NB4 (cell line): ENCODE data around the gene CYLD.

Experiments used
- DNase-seq: peaks from one replicate; pipeline ENCODE4 v3.0.0; 2010; ENCODE audit warnings: low read depth
- H3K4me3 ChIP-seq: one replicate; pipeline ENCODE4 v1.5.1; 2011; ENCODE audit warnings: mild to moderate bottlenecking, low read depth, low read length, moderate library complexity
- MYC ChIP-seq: IDR thresholded peaks from 2 replicates; pipeline ENCODE4 v1.6.1; 2011; ENCODE audit warnings: low read depth, low read length
- POLR2A ChIP-seq: IDR thresholded peaks from 2 replicates; pipeline ENCODE4 v1.6.1; 2011; ENCODE audit warnings: mild to moderate bottlenecking; ENCODE audit not compliant: insufficient read length; ENCODE audit errors: extremely low read depth
- TF ChIP-seq, protein P1 (sequence below): IDR thresholded peaks from 2 replicates; pipeline ENCODE4 v1.6.1; 2011; ENCODE audit warnings: low read depth, low read length
- TF ChIP-seq, protein P2 (sequence below): IDR thresholded peaks from one replicate; pipeline ENCODE4 v1.5.1; 2012; ENCODE audit warnings: low read depth, low read length

Gene CYLD

DNA sequence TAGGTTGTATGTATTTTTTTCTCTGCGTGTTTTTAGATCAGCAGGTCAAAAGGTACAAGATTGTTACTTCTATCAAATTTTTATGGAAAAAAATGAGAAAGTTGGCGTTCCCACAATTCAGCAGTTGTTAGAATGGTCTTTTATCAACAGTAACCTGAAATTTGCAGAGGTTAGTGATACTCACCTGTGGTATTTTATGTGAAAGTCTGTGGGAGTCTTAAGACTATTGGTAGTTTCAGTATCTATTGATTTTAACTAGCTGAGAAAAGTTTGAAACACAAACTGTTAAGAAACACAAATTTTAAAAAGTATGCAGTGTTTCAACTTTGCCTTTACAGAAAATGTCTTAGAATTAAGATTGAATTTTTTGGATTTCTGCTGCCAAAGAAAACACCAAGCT, 49.6 kb downstream of the CYLD start:
- DNase-seq, result no peak
- TF ChIP-seq, protein P1, sequence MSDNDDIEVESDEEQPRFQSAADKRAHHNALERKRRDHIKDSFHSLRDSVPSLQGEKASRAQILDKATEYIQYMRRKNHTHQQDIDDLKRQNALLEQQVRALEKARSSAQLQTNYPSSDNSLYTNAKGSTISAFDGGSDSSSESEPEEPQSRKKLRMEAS, result no peak
- TF ChIP-seq POLR2A, result no peak
- TF ChIP-seq MYC, result no peak
- TF ChIP-seq, protein P2, sequence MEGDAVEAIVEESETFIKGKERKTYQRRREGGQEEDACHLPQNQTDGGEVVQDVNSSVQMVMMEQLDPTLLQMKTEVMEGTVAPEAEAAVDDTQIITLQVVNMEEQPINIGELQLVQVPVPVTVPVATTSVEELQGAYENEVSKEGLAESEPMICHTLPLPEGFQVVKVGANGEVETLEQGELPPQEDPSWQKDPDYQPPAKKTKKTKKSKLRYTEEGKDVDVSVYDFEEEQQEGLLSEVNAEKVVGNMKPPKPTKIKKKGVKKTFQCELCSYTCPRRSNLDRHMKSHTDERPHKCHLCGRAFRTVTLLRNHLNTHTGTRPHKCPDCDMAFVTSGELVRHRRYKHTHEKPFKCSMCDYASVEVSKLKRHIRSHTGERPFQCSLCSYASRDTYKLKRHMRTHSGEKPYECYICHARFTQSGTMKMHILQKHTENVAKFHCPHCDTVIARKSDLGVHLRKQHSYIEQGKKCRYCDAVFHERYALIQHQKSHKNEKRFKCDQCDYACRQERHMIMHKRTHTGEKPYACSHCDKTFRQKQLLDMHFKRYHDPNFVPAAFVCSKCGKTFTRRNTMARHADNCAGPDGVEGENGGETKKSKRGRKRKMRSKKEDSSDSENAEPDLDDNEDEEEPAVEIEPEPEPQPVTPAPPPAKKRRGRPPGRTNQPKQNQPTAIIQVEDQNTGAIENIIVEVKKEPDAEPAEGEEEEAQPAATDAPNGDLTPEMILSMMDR, result no peak
- H3K4me3 ChIP-seq, result no peak overlapping the region

DNA sequence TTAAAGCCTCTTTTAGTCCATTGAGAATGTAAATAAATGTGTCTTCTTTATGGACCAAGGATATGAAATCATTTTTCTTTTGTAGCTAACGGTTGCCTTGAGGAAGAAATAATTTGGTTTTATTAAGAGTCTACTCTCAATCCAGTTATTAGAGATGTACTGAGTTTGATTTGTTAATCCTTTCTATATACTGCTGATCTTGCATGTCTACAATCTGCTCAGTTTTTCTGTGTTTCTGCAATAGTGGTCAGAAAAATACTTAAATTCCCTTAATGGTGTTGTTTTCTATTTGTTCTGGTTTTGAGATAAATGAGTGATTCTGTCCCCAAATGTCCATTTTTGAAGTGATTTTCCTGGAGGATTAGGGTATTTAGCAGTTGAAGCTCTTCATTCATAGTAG, 54.9 kb downstream of the CYLD start:
- no peak overlapping the region for H3K4me3 ChIP-seq
- no peak for DNase-seq
- TF ChIP-seq POLR2A, result no peak
- TF ChIP-seq MYC, result no peak

DNA sequence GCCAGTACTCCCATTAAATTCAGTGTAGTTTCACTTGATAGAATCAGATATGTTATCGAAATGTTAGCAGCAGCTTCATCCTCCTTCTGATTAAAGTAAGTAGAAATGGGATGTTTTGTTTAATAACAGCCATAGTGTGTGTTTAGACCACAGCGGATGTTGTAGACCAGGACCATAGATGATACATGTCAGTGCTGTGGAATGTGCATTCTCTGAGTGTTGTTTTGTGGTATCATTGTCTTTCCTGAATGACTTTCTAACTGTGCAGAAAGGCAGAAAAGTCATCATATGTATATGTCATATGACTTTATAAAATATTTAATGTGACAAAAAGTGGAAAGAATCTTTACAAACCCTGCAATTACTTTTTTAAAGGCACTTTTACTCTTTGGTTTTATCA, 55.6 kb downstream of the CYLD start:
- no peak for DNase-seq
- no peak overlapping the region for H3K4me3 ChIP-seq

DNA sequence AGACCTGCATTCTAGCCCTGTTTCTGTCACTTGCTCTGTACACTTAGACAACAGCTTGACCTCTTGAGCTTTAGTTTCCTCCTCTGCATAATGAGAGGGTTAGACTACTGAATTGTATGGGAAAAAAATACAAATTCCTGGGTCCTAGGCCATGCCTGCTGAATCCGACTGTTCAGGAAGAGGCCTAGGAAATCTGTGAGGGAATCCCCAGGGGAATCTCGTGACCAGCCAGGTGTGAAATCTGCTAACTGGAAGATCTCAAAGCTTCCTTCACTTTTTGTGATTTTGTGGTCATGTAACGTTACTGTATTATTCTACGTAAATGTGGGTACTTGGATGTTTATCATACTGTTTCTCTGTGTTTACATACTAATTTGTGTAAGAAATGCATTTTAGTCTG, 58.2 kb downstream of the CYLD start:
- no peak for DNase-seq

More for the DNA sequence above, 55.6 kb downstream of the CYLD start:
- TF ChIP-seq, protein P2, result no peak
- TF ChIP-seq POLR2A (no peak), MYC (no peak)
- TF ChIP-seq, protein P1, result no peak

DNA sequence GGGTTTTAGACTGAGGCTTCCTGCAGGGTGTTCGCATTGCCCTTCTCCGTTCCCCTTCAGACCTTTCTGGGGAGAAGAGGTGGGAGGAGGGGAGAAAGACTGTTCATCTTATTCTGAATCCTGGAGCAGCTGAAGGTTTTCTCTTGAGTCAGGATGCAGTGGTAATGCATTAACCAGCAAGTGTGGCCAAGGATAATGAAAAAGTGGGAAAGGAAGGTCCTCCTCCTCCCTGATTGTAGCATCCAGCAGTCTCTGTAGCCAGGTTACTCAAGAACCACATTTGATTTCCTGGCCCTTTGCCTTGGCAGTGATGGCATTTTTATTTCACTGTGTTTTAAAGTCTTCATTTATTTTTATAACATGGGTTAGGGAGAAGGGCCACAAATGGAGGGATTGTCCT, 59.1 kb downstream of the CYLD start:
- no peak overlapping the region for H3K4me3 ChIP-seq
- no peak for DNase-seq
- TF ChIP-seq, protein P1, result no peak
- TF ChIP-seq POLR2A (no peak), MYC (no peak)
- TF ChIP-seq, protein P2, result no peak

More for the DNA sequence above, 58.2 kb downstream of the CYLD start:
- no peak for TF ChIP-seq MYC
- no peak for TF ChIP-seq POLR2A
- TF ChIP-seq, protein P2, result no peak
- TF ChIP-seq, protein P1, result no peak
- no peak overlapping the region for H3K4me3 ChIP-seq

DNA sequence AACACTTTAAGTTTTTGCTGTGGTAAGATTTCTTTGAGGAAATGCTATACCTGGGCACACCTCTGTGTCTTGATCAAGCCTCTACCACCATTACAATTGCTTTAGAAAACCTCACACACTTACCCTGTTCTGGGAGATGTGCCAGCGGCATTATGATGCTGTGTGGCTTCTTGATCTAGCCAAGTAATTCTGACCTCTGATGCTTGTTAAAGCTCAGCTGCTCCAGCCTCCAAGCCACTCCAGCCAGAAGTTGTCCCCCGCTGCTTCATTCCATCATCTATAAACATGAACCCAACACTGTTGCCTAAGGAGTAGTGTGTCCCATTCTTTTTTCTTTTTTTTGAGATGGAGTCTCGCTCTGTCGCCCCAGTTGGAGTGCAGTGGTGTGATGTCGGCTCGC, 60.1 kb downstream of the CYLD start:
- no peak for DNase-seq
- no peak overlapping the region for H3K4me3 ChIP-seq
- TF ChIP-seq MYC (no peak), POLR2A (no peak)
- TF ChIP-seq, protein P2, result no peak
- TF ChIP-seq, protein P1, result no peak
